ENCODE data around the gene KPRP. TPM values are rescaled to one million over a fixed set of nuclear protein-coding genes. Genes with fewer than 3 reads are reported as not detected.

Gene KPRP
- total RNA-seq, 2 experiments from 2014 or later, result not detected

- POLR2A ChIA-PET, result no interaction called here
- CTCF ChIA-PET (ENCODE audit: unreplicated experiment), result no interaction called here
- no peaks in the 10 kb centered on the region for H3K79me2 ChIP-seq (ENCODE audit: insufficient read depth, low read depth, low read length)
These were observed 2.8 kb downstream of the KPRP start for GRCh38 chr1:152760551-152761190.

GRCh38 chr1:152761609-152762213 lies 3.9 kb downstream of the KPRP start:
- no peaks in the 10 kb centered on the region for H3K36me3 ChIP-seq (ENCODE audit: insufficient read depth, low read length)
- no peaks in the 10 kb centered on the region for H3K79me2 ChIP-seq (ENCODE audit: insufficient read depth, low read depth, low read length)
- no peak overlapping the region for H3K4me3 ChIP-seq (ENCODE audit: low read depth, low read length, poor library complexity, severe bottlenecking)
- no peak overlapping the region for H2AFZ ChIP-seq (ENCODE audit: low read length)
- ChIA-PET POLR2A (no interaction called here), CTCF (ENCODE audit: unreplicated experiment) (no interaction called here)
- no peak overlapping the region for H3K27ac ChIP-seq (ENCODE audit: low read depth, low read length, poor library complexity, severe bottlenecking)
- BruUV-seq (replicated peaks), result no TSS peak
- H3K4me2 ChIP-seq (ENCODE audit: low read length), result no peak overlapping the region
- DNase-seq (ENCODE audit: low spot score), result no peak
- no peaks in the 10 kb centered on the region for H3K9me2 ChIP-seq (ENCODE audit: insufficient read depth, low read length)
- no peaks in the 10 kb centered on the region for H3K9me3 ChIP-seq (ENCODE audit: low read length)
- intact Hi-C loops (cut with micrococcal nuclease; ENCODE audit: unreplicated experiment), result no loop called here
- no peak for TF ChIP-seq EZH2phosphoT487 (IDR thresholded peaks at IDR 0.05; ENCODE audit: borderline replicate concordance, low read depth, low read length)
- TF ChIP-seq CTCF (conservative IDR thresholded peaks at IDR 0.05; ENCODE audit: low read length), result no peak
- H3K4me1 ChIP-seq (ENCODE audit: insufficient read depth, low read length, poor library complexity, severe bottlenecking), result no peaks in the 10 kb centered on the region
- H4K20me1 ChIP-seq (ENCODE audit: insufficient read depth, low read length), result no peaks in the 10 kb centered on the region

More at GRCh38 chr1:152760551-152761190, 2.8 kb downstream of the KPRP start:
- intact Hi-C loops (cut with micrococcal nuclease; ENCODE audit: unreplicated experiment), result no loop called here
- no peaks in the 10 kb centered on the region for H3K9me3 ChIP-seq (ENCODE audit: low read length)
- H3K27ac ChIP-seq (ENCODE audit: low read depth, low read length, poor library complexity, severe bottlenecking), result no peak overlapping the region
- DNase-seq (ENCODE audit: low spot score), result no peak
- H3K4me2 ChIP-seq (ENCODE audit: low read length), result no peak overlapping the region
- no peaks in the 10 kb centered on the region for H3K4me1 ChIP-seq (ENCODE audit: insufficient read depth, low read length, poor library complexity, severe bottlenecking)
- H3K4me3 ChIP-seq (ENCODE audit: low read depth, low read length, poor library complexity, severe bottlenecking), result no peak overlapping the region
- no peak overlapping the region for H2AFZ ChIP-seq (ENCODE audit: low read length)
- H4K20me1 ChIP-seq (ENCODE audit: insufficient read depth, low read length), result no peaks in the 10 kb centered on the region
- H3K9me2 ChIP-seq (ENCODE audit: insufficient read depth, low read length), result no peaks in the 10 kb centered on the region
- no peaks in the 10 kb centered on the region for H3K36me3 ChIP-seq (ENCODE audit: insufficient read depth, low read length)
- BruUV-seq (replicated peaks), result no TSS peak
- TF ChIP-seq CTCF (conservative IDR thresholded peaks at IDR 0.05; ENCODE audit: low read length) (no peak), EZH2phosphoT487 (IDR thresholded peaks at IDR 0.05; ENCODE audit: borderline replicate concordance, low read depth, low read length) (no peak)

- Histone ChIP-seq H3K4me3 (ENCODE audit: low read depth, low read length, poor library complexity, severe bottlenecking) (no peak overlapping the region), H3K79me2 (ENCODE audit: insufficient read depth, low read depth, low read length) (no peaks in the 10 kb centered on the region), H3K4me2 (ENCODE audit: low read length) (no peak overlapping the region), H3K27ac (ENCODE audit: low read depth, low read length, poor library complexity, severe bottlenecking) (no peak overlapping the region), H3K9me3 (ENCODE audit: low read length) (no peaks in the 10 kb centered on the region), H3K36me3 (ENCODE audit: insufficient read depth, low read length) (no peaks in the 10 kb centered on the region), H2AFZ (ENCODE audit: low read length) (no peak overlapping the region), H3K9me2 (ENCODE audit: insufficient read depth, low read length) (no peaks in the 10 kb centered on the region), H3K4me1 (ENCODE audit: insufficient read depth, low read length, poor library complexity, severe bottlenecking) (no peaks in the 10 kb centered on the region), H4K20me1 (ENCODE audit: insufficient read depth, low read length) (no peaks in the 10 kb centered on the region)
- TF ChIP-seq EZH2phosphoT487 (IDR thresholded peaks at IDR 0.05; ENCODE audit: borderline replicate concordance, low read depth, low read length) (no peak), CTCF (conservative IDR thresholded peaks at IDR 0.05; ENCODE audit: low read length) (no peak)
- DNase-seq (ENCODE audit: low spot score), result no peak
- BruUV-seq (replicated peaks), result no TSS peak
- ChIA-PET CTCF (ENCODE audit: unreplicated experiment) (no interaction called here), POLR2A (no interaction called here)
- intact Hi-C loops (cut with micrococcal nuclease; ENCODE audit: unreplicated experiment), result no loop called here
These were observed 11.2 kb downstream of the KPRP start for GRCh38 chr1:152768847-152769533.

All from OCI-LY7 (cell line).